GM19043 (cell line): ENCODE measurements around the gene TPST1.
"Not testable (repeated sequence)": the region's sequence is repeated elsewhere in the genome, so short reads cannot be mapped to it uniquely, and the experiment has no call there.

Experiments used
- ATAC-seq: cut with Tn5 transposase; IDR thresholded peaks from one replicate; pipeline ENCODE4 v1.9.1; 2021; ENCODE audit warnings: low read depth; ENCODE audit not compliant: unreplicated experiment

Gene TPST1

GRCh38 chr7:66371096-66371824, 166.1 kb downstream of the TPST1 start:
- no peak for ATAC-seq

- not testable (repeated sequence) for ATAC-seq
These were observed 169.2 kb downstream of the TPST1 start for GRCh38 chr7:66374141-66374840.

- no peak for ATAC-seq
These were observed 171.3 kb downstream of the TPST1 start for GRCh38 chr7:66376264-66376945.

- no peak for ATAC-seq
These were observed 171.9 kb downstream of the TPST1 start for GRCh38 chr7:66377045-66377444.

GRCh38 chr7:66377714-66378113, 172.6 kb downstream of the TPST1 start:
- ATAC-seq, result no peak

GRCh38 chr7:66379542-66380160, 174.5 kb downstream of the TPST1 start:
- no peak for ATAC-seq

GRCh38 chr7:66380272-66380888, 175.2 kb downstream of the TPST1 start:
- no peak for ATAC-seq

GRCh38 chr7:66382182-66382923, 177.2 kb downstream of the TPST1 start:
- ATAC-seq, result not testable (repeated sequence)

GRCh38 chr7:66385191-66385905, 180.2 kb downstream of the TPST1 start:
- ATAC-seq, result not testable (repeated sequence)

- not testable (repeated sequence) for ATAC-seq
These were observed 190.0 kb downstream of the TPST1 start for GRCh38 chr7:66395128-66395571.

GRCh38 chr7:66396052-66396451, 190.9 kb downstream of the TPST1 start:
- ATAC-seq, result not testable (repeated sequence)

- not testable (repeated sequence) for ATAC-seq
These were observed 193.7 kb downstream of the TPST1 start for GRCh38 chr7:66398841-66399240.

- no peak for ATAC-seq
These were observed 194.4 kb downstream of the TPST1 start for GRCh38 chr7:66399566-66399965.

- no peak for ATAC-seq
These were observed 195.3 kb downstream of the TPST1 start for GRCh38 chr7:66400400-66400799.

GRCh38 chr7:66401126-66401525, 196.0 kb downstream of the TPST1 start:
- ATAC-seq, result not testable (repeated sequence)

- not testable (repeated sequence) for ATAC-seq
These were observed 196.8 kb downstream of the TPST1 start for GRCh38 chr7:66401932-66402331.

- ATAC-seq, result no peak
These were observed 198.4 kb downstream of the TPST1 start for GRCh38 chr7:66403564-66403963.

- ATAC-seq, result no peak
These were observed 204.4 kb downstream of the TPST1 start for GRCh38 chr7:66409493-66409892.
